HepG2 (cell line): ENCODE data around the gene LCP2. TPM values are rescaled to one million over a fixed set of nuclear protein-coding genes. Genes with fewer than 3 reads are reported as not detected.

Source experiments
- ATAC-seq: fragments of 200-7000 bp; cut with Tn5 transposase; 3 replicates; pipeline ENCODE4 v1.9.1; 2020; ENCODE audit warnings: mild to moderate bottlenecking, moderate library complexity
- BruUV-seq: library from RNA; stranded (reverse); fragments of 400-500 nt; replicated peaks from 2 replicates; lab custom pipeline; 2021; lab: Mats Ljungman, UMichigan
- CTCF ChIA-PET: fragments of 300-600 bp; formaldehyde crosslinking; extraction: SDS; loops from one replicate; lab custom pipeline; 2021; ENCODE audit warnings: low total read pairs, inconsistent platforms, low intra/inter-chr PET ratio; lab: Yijun Ruan, JAX
- POLR2A ChIA-PET: fragments of 350-600 bp; sonication (Branson Sonifier 250); formaldehyde crosslinking; loops from one replicate; lab custom pipeline; 2020; ENCODE audit warnings: antibody characterized with exemption, inconsistent platforms; lab: Yijun Ruan, JAX
- DNase-seq: peaks from one replicate; pipeline ENCODE4 v3.0.0-alpha.2; 2015; ENCODE audit warnings: low spot score
- FAIRE-seq: peaks from 3 replicates; lab custom pipeline; 2011; peaks lifted over from hg19 to GRCh38; lab: Jason Lieb, UNC
- H2AFZ ChIP-seq: one replicate; pipeline ENCODE4 v1.6.1; 2011; ENCODE audit warnings: low read length, inconsistent platforms
- H3K27ac ChIP-seq: fragments of 300-600 bp; 3 replicates; pipeline ENCODE4 v1.8.0; 2011; ENCODE audit warnings: mixed run types, mild to moderate bottlenecking, mixed read lengths, low read length, inconsistent platforms; ENCODE audit not compliant: insufficient read depth; ENCODE audit errors: extremely low read length
- H3K27me3 ChIP-seq, 2 experiments: fragments of 200-600 bp in 1 of 2; 2 replicates in 1 of 2; 3 replicates in 1 of 2; pipeline versions ENCODE4 v1.6.0 to v1.8.0; 2011; ENCODE audit warnings: low read length in 2 of 2, mild to moderate bottlenecking in 2 of 2, moderate library complexity in 2 of 2, inconsistent platforms in 1 of 2; ENCODE audit not compliant: insufficient read depth in 2 of 2, control insufficient read depth in 1 of 2
- H3K36me3 ChIP-seq, 2 experiments: fragments of 200-600 bp in 1 of 2; replicated peaks in 1 of 2; 2 replicates in 1 of 2; 3 replicates in 1 of 2; pipeline versions ENCODE4 v1.5.1 to v1.8.0; 2011; ENCODE audit warnings: low read length in 2 of 2, inconsistent platforms in 1 of 2; ENCODE audit not compliant: insufficient read depth in 2 of 2, control insufficient read depth in 1 of 2
- H3K4me1 ChIP-seq: 2 replicates; pipeline ENCODE4 v1.5.1; 2012; ENCODE audit warnings: low read length, inconsistent platforms; ENCODE audit not compliant: insufficient read depth
- H3K4me2 ChIP-seq: 2 replicates; pipeline ENCODE4 v1.6.0; 2011; ENCODE audit warnings: low read depth, low read length, inconsistent platforms
- H3K4me3 ChIP-seq, 3 experiments: fragments of 200-600 bp in 1 of 3; sonication (generic), shearing (Covaris generic) in 1 of 3; replicated peaks in 1 of 3; 2 replicates each; pipeline ENCODE4 v1.5.1; 2011 to 2016; ENCODE audit warnings: low read length in 3 of 3, inconsistent platforms in 2 of 3, low read depth in 2 of 3, mild to moderate bottlenecking in 2 of 3, control low read depth in 1 of 3, mixed read lengths in 1 of 3; ENCODE audit not compliant: insufficient read depth in 1 of 3
- H3K79me2 ChIP-seq: one replicate; pipeline ENCODE4 v1.6.1; 2011; ENCODE audit warnings: low read length, inconsistent platforms; ENCODE audit not compliant: insufficient read depth
- H3K9ac ChIP-seq: 2 replicates; pipeline ENCODE4 v1.6.0; 2011; ENCODE audit warnings: mild to moderate bottlenecking, low read depth, low read length, inconsistent platforms; ENCODE audit not compliant: insufficient read depth
- H3K9me3 ChIP-seq: 2 replicates; pipeline ENCODE4 v1.5.1; 2012; ENCODE audit warnings: mild to moderate bottlenecking, low read length
- H4K20me1 ChIP-seq: 2 replicates; pipeline ENCODE4 v1.6.0; 2011; ENCODE audit warnings: inconsistent platforms, mild to moderate bottlenecking, low read length, moderate library complexity; ENCODE audit not compliant: insufficient read depth
- CHCHD3 ChIP-seq: sonication (generic); formaldehyde crosslinking; IDR thresholded peaks from 2 replicates; pipeline ENCODE4 v1.8.0; 2022; ENCODE audit warnings: mild to moderate bottlenecking, missing genetic modification reagents, moderate library complexity
- EEA1 ChIP-seq: sonication (generic); formaldehyde crosslinking; IDR thresholded peaks from 2 replicates; pipeline ENCODE4 v1.5.1; 2020; ENCODE audit warnings: mild to moderate bottlenecking, missing genetic modification reagents, borderline replicate concordance
- HDAC6 ChIP-seq: fragments of 200-600 bp; sonication (generic); IDR thresholded peaks from 2 replicates; pipeline ENCODE4 v1.7.0; 2017; ENCODE audit warnings: mild to moderate bottlenecking, antibody characterized with exemption, low read length, low read depth
- HHEX ChIP-seq: IDR thresholded peaks from 2 replicates; pipeline ENCODE4 v1.6.1; 2016; ENCODE audit warnings: control low read depth
- HNRNPH1 ChIP-seq: fragments of 200-400 bp; formaldehyde crosslinking; optimal IDR thresholded peaks from 2 replicates; pipeline ENCODE3; 2017; ENCODE audit warnings: mild to moderate bottlenecking, low read depth, low read length
- HNRNPK ChIP-seq: fragments of 200-400 bp; formaldehyde crosslinking; IDR thresholded peaks from 2 replicates; pipeline ENCODE4 v1.6.1; 2018; ENCODE audit warnings: low read length, low read depth, moderate library complexity, mild to moderate bottlenecking; ENCODE audit not compliant: poor library complexity, severe bottlenecking
- KDM3A ChIP-seq: IDR thresholded peaks from 2 replicates; pipeline ENCODE4 v1.6.1; 2018; ENCODE audit warnings: low read depth, missing compliant biosample characterization
- POLR2G ChIP-seq: fragments of 200-400 bp; formaldehyde crosslinking; IDR thresholded peaks from 2 replicates; pipeline ENCODE4 v1.6.1; 2018; ENCODE audit warnings: mild to moderate bottlenecking, low read depth, low read length, moderate library complexity
- RFX3 ChIP-seq: IDR thresholded peaks from 2 replicates; pipeline ENCODE4 v1.6.1; 2016; ENCODE audit warnings: missing biosample characterization, missing genetic modification reagents
- SRF ChIP-seq: IDR thresholded peaks from 2 replicates; pipeline ENCODE4 v1.6.1; 2011; ENCODE audit warnings: mild to moderate bottlenecking, low read depth, low read length, moderate library complexity
- WIZ ChIP-seq: sonication (generic); formaldehyde crosslinking; IDR thresholded peaks from 2 replicates; pipeline ENCODE4 v1.5.1; 2020; ENCODE audit warnings: mild to moderate bottlenecking, missing genetic modification reagents
- ZBTB46 ChIP-seq: sonication (generic); formaldehyde crosslinking; IDR thresholded peaks from 2 replicates; pipeline ENCODE4 v1.4.0; 2020; ENCODE audit warnings: mild to moderate bottlenecking, missing genetic modification reagents, borderline replicate concordance
- ZNF292 ChIP-seq: sonication (generic); formaldehyde crosslinking; IDR thresholded peaks from 2 replicates; pipeline ENCODE4 v1.8.1; 2022; ENCODE audit warnings: mild to moderate bottlenecking, low read depth, missing genetic modification reagents, borderline replicate concordance
- ZNF383 ChIP-seq: sonication (generic); formaldehyde crosslinking; IDR thresholded peaks from 2 replicates; pipeline ENCODE4 v1.4.0; 2020; ENCODE audit warnings: missing genetic modification reagents, mild to moderate bottlenecking, borderline replicate concordance
- ZNF569 ChIP-seq: sonication (generic); formaldehyde crosslinking; IDR thresholded peaks from 2 replicates; pipeline ENCODE4 v1.5.0; 2020; ENCODE audit warnings: mild to moderate bottlenecking, missing genetic modification reagents, moderate library complexity, borderline replicate concordance
- ZNF672 ChIP-seq: sonication (generic); formaldehyde crosslinking; IDR thresholded peaks from 2 replicates; pipeline ENCODE4 v1.8.1; 2022; ENCODE audit warnings: missing genetic modification reagents
- WGBS: methylation state at CpG from one replicate; pipeline ENCODE4 v1.1.6; 2017; ENCODE audit warnings: low lambda C conversion rate; 5-methylcytosine and 5-hydroxymethylcytosine counted together
- in situ Hi-C: cut with HindIII; loops from 2 replicates; pipeline ENCODE4 v1.10.0; 2017; ENCODE audit warnings: low pct_unique_long_range_greater_than_20kb; ENCODE audit not compliant: extremely low pct_ligation_motif_present
- intact Hi-C: fragments of 100-400 bp; cut with micrococcal nuclease; formaldehyde crosslinking; loops from one replicate; pipeline ENCODE4 v1.10.0; 2022; ENCODE audit not compliant: unreplicated experiment
- polyA plus RNA-seq, 8 experiments: library from polyadenylated mRNA; depleted of rRNA in 3 of 8; stranded (reverse) in 7 of 8; unstranded in 1 of 8; fragments of >200 nt; fragmentation: Illumina TruSeq in 4 of 8; extraction: Trizol in 4 of 8; gene quantifications; 2 replicates each; pipeline versions ENCODE4 v1.2.1 to v1.2.3, GENCODE V29; 2011 to 2016; ENCODE audit warnings: low read depth in 4 of 8, missing spikeins in 1 of 8, mixed read lengths in 1 of 8; ENCODE audit not compliant: insufficient read depth in 1 of 8
- total RNA-seq, 5 experiments: library from RNA; depleted of rRNA; stranded (reverse); fragments of >200 nt; fragmentation: Illumina TruSeq; extraction: Trizol; gene quantifications; 2 replicates each; pipeline ENCODE4 v1.2.3, GENCODE V29; 2016; ENCODE audit warnings: low read depth in 1 of 5
- TF ChIP-seq, protein P1 (sequence below): sonication (generic); formaldehyde crosslinking; IDR thresholded peaks from 2 replicates; pipeline ENCODE4 v1.5.0; 2020; ENCODE audit warnings: missing genetic modification reagents

Gene LCP2
- total and polyA plus RNA-seq, 2 of the 13 experiments (the other 11 are each of a cell fraction or from before 2014, with no cell fraction given), result not detected

GRCh38 chr5:170290498-170290897, 7.1 kb downstream of the LCP2 start:
- H3K27ac ChIP-seq, result no peak overlapping the region
- H3K36me3 ChIP-seq, result no peaks in the 10 kb centered on the region
- no peak overlapping the region for H3K4me2 ChIP-seq
- peaks cover 9% of the 10 kb centered on the region for H3K9me3 ChIP-seq
- H3K27me3 ChIP-seq, result peaks cover 0 to 5% of the 10 kb centered on the region in 2 experiments; a peak in 2 of 5 replicates
- TF ChIP-seq ZNF569, result no peak
- TF ChIP-seq EEA1 (CRISPR knock-in tag), result no peak
- no peak for TF ChIP-seq HNRNPH1
- no peak for TF ChIP-seq HNRNPK
- TF ChIP-seq RFX3 (CRISPR knock-in tag), result no peak
- no peak for TF ChIP-seq KDM3A (CRISPR knock-in tag)
- no peak for TF ChIP-seq ZNF383 (CRISPR knock-in tag)
- TF ChIP-seq HDAC6, result no peak
- TF ChIP-seq ZBTB46, result no peak
- TF ChIP-seq ZNF672 (CRISPR knock-in tag), result no peak
- TF ChIP-seq POLR2G, result no peak
- no peak for TF ChIP-seq SRF
- no peak for TF ChIP-seq CHCHD3
- TF ChIP-seq ZNF292, result no peak
- TF ChIP-seq HHEX, result no peak
- TF ChIP-seq, protein P1, sequence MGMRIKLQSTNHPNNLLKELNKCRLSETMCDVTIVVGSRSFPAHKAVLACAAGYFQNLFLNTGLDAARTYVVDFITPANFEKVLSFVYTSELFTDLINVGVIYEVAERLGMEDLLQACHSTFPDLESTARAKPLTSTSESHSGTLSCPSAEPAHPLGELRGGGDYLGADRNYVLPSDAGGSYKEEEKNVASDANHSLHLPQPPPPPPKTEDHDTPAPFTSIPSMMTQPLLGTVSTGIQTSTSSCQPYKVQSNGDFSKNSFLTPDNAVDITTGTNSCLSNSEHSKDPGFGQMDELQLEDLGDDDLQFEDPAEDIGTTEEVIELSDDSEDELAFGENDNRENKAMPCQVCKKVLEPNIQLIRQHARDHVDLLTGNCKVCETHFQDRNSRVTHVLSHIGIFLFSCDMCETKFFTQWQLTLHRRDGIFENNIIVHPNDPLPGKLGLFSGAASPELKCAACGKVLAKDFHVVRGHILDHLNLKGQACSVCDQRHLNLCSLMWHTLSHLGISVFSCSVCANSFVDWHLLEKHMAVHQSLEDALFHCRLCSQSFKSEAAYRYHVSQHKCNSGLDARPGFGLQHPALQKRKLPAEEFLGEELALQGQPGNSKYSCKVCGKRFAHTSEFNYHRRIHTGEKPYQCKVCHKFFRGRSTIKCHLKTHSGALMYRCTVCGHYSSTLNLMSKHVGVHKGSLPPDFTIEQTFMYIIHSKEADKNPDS (CRISPR knock-in tag), result no peak
- no peak for TF ChIP-seq WIZ (CRISPR knock-in tag)
- TF ChIP-seq, all 625 proteins: peak for 0
- no peak overlapping the region for H2AFZ ChIP-seq
- H3K4me1 ChIP-seq, result no peaks in the 10 kb centered on the region
- DNase-seq (no peak), FAIRE-seq (no peak), ATAC-seq (no peak)
- ChIA-PET CTCF (no interaction called here), POLR2A (no interaction called here)
- in situ Hi-C loops, result no loop called here
- H3K4me3 ChIP-seq, result no peak overlapping the region
- H4K20me1 ChIP-seq, result no peaks in the 10 kb centered on the region
- no TSS peak for BruUV-seq
- H3K9ac ChIP-seq, result no peak overlapping the region
- intact Hi-C loops, result no loop called here
- H3K79me2 ChIP-seq, result no peaks in the 10 kb centered on the region
- 0% methylated on average over 3 of the region's 3 CpGs for WGBS
